HG03439 (cell line): Measurements from ENCODE around the gene DSC2.
"Not testable (repeated sequence)": the region's sequence is repeated elsewhere in the genome, so short reads cannot be mapped to it uniquely, and the experiment has no call there.

Experiments used
- ATAC-seq: cut with Tn5 transposase; IDR thresholded peaks from one replicate; pipeline ENCODE4 v1.9.1; 2021; ENCODE audit warnings: mild to moderate bottlenecking, moderate library complexity; ENCODE audit not compliant: unreplicated experiment

DSC2 gene

GRCh38 chr18:31046916-31047315 is 55.3 kb downstream of the DSC2 start:
- no peak for ATAC-seq

- no peak for ATAC-seq
These were observed 56.6 kb downstream of the DSC2 start for GRCh38 chr18:31045599-31045998.

DNA sequence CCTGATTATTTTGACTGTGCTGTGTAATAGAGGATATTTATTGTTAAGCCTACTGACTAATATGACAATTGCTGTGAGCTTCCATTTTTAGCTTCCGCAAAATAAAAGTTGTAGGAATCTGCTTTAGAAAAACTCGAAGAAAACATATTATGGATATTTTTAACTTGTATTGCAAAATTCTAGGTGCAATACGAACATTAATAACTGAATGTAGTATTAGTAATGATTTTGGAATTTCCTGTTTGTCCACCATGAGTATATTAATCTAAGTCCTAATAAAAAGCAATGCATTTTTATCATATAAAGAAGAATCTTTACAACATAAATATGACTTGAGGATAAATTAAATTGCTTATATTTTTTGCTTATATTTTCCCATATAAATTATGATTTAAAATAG is 57.3 kb downstream of the DSC2 start:
- ATAC-seq: no peak

DNA sequence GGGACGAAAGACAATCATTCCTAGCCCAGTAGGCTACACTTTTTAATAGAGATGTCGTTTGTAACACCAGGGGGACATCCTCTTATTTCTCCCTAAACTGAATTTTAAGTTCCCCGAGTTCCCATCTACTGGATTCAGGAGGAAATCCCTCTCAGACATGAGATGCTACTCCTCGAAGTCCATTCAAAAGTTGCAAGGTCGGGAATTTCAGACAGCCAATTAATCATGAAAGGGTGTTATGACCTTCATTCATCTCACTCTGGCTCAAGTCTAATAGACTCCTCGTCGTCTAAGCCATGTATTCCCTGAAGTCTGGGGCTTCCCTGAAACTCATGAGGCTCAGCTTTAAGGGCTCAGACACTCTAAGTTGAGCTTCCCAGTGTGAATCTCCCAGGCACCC is 58.5 kb downstream of the DSC2 start:
- no peak for ATAC-seq

- no peak for ATAC-seq
These were observed 59.6 kb downstream of the DSC2 start, which contains the start of gene DSC3 for GRCh38 chr18:31042406-31043181. Gene DSC3 (minus strand): TSS chr18:31042742. CDS start chr18:31042660, 82 bp downstream.

DNA sequence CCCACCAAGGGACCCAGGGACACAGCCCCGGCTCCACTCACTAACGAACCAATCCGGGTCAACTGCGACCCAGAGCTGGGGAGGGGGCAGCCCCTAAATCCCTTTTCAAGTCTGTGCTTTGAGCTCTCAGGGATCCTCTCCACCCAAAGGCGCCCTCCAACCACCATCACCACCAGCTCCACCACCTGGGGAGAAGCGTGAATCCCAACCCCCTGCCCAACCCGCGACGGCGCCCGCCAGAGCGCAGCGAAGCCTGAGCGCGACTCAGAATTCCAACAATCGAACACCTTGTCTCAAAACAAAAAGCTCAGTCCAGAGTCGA is 60.2 kb downstream of the DSC2 start:
- no peak for ATAC-seq

DNA sequence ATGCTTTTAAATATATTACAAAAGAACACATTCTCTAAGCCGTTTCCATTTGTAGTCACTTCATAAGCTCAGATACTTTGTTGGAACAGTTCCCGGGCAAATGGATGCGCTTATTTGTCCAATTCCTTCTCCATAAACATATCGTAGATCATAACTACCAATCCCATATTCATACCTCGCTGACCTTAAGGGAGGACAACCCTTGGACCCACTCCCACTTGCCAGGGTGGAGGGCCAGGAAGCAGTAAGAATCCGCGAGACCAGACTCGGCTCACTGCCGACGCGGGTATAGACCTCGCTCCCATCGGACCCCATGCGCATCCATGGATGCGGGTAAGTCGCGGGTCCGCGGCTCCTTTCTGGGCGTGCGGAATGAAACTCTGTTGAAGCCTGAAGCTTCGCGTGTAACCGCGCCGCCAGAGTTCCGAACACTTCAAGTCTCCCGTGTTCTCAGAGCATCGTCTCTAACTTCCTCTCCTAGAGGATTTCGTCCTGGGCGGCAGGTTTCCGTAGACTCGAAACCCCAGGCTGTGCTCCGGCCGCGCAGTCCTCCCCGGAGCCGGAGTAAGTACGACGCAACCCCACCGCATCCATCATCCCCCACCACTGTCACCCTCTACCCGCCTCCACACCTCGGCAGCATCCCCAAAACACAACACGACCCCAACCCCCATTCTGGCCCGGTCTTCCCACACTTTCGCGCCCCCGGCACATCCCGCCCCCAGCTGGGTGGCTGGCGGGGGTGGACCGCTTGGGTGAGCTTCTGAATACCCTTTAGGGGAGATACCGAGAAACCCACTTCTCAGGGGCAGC is 60.7 kb downstream of the DSC2 start:
- no peak for ATAC-seq

GRCh38 chr18:31040686-31041270 is 61.4 kb downstream of the DSC2 start:
- ATAC-seq: no peak

DNA sequence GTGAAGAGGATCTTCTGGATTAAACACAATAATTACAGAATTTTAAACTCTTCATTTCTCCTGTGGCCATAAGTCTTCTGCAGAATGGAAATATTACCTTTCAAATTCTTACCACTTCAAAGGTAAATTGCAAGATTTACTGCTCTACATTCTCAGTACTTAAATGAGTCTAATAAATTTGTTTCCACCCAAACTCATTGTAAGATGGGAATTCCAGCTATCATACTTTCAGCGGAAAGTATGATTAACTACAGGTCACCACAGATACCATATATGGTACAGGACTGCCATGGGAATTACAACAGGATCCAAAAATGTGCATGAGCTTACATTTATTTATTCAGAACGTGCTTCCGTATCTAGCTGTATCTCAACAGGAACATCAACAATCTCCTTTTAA is 62.8 kb downstream of the DSC2 start:
- no peak for ATAC-seq

- not testable (repeated sequence) for ATAC-seq
These were observed 64.5 kb downstream of the DSC2 start for GRCh38 chr18:31037686-31038085.

DNA sequence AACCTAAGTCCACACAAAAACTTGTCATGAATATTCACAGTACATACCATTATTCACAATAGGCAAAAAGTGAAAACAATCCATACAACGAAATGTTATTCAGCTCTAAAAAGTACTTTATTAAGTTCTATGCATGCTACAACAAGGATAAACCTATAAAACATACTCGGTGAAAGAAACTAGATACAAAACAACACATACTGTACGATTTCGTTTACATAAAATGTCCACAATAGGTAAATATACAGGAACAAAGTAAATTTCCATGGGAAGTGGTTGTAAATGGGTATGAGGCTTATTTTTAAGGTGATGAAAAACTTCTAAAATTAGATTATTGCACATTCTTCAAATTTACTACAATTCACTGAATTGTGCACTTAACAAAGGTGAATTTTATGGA is 67.7 kb downstream of the DSC2 start:
- no peak for ATAC-seq

GRCh38 chr18:31030574-31031278 is 71.5 kb downstream of the DSC2 start:
- no peak for ATAC-seq

- no peak for ATAC-seq
These were observed 86.3 kb downstream of the DSC2 start for GRCh38 chr18:31015715-31016434.

GRCh38 chr18:31011455-31011854 is 90.8 kb downstream of the DSC2 start:
- not testable (repeated sequence) for ATAC-seq

- no peak for ATAC-seq
These were observed 91.6 kb downstream of the DSC2 start for GRCh38 chr18:31010601-31011000.
